Measurements from ENCODE around the gene PAK1IP1.
A peak's percentile ranks its signal among the peaks of the same experiment; 100 is the strongest.
"Not testable (repeated sequence)": the region's sequence is repeated elsewhere in the genome, so short reads cannot be mapped to it uniquely, and the experiment has no call there.

The PAK1IP1 gene

GRCh38 chr6:10695086-10695657, 400 bp downstream of the PAK1IP1 start:
- DNase-seq: no peak

GRCh38 chr6:10696655-10697054, 1.9 kb downstream of the PAK1IP1 start:
- DNase-seq: no peak

- DNase-seq: no peak
These were observed 19.2 kb downstream of the PAK1IP1 start for GRCh38 chr6:10713962-10714361.

- DNase-seq: no peak
These were observed 24.7 kb downstream of the PAK1IP1 start for GRCh38 chr6:10719296-10719963.

- DNase-seq: no peak
These were observed 25.1 kb downstream of the PAK1IP1 start for GRCh38 chr6:10719964-10720264.

GRCh38 chr6:10720265-10720959, 25.6 kb downstream of the PAK1IP1 start:
- peak; percentile 56 for DNase-seq

- DNase-seq: not testable (repeated sequence)
These were observed 26.4 kb downstream of the PAK1IP1 start for GRCh38 chr6:10720960-10721849.

GRCh38 chr6:10721850-10722569, 27.2 kb downstream of the PAK1IP1 start:
- no peak for DNase-seq

- DNase-seq: no peak
These were observed 27.7 kb downstream of the PAK1IP1 start for GRCh38 chr6:10722570-10722819.

- peak; percentile 73 for DNase-seq
These were observed 28.2 kb downstream of the PAK1IP1 start, which contains the start of gene TMEM14C for GRCh38 chr6:10722820-10723566. TMEM14C (plus strand) TSS chr6:10723070; CDS start chr6:10724614, 1,544 bp downstream.

- DNase-seq: no peak
These were observed 28.8 kb downstream of the PAK1IP1 start for GRCh38 chr6:10723567-10723881.

- DNase-seq: no peak
These were observed 30.3 kb downstream of the PAK1IP1 start for GRCh38 chr6:10725044-10725443.

- DNase-seq: no peak
These were observed 30.9 kb downstream of the PAK1IP1 start for GRCh38 chr6:10725716-10726115.

GRCh38 chr6:10730254-10730653, 35.5 kb downstream of the PAK1IP1 start:
- DNase-seq: no peak

- no peak for DNase-seq
These were observed 38.5 kb downstream of the PAK1IP1 start for GRCh38 chr6:10733151-10733715.

- no peak for DNase-seq
These were observed 39.1 kb downstream of the PAK1IP1 start for GRCh38 chr6:10733863-10734262.

GRCh38 chr6:10736731-10737130, 42.0 kb downstream of the PAK1IP1 start:
- no peak for DNase-seq

- DNase-seq: no peak
These were observed 45.3 kb downstream of the PAK1IP1 start for GRCh38 chr6:10740061-10740460.

GRCh38 chr6:10741643-10742042, 46.9 kb downstream of the PAK1IP1 start:
- not testable (repeated sequence) for DNase-seq

GRCh38 chr6:10742251-10742650, 47.5 kb downstream of the PAK1IP1 start:
- DNase-seq: no peak

- no peak for DNase-seq
These were observed 48.7 kb downstream of the PAK1IP1 start for GRCh38 chr6:10743515-10743914.

GRCh38 chr6:10745116-10745515, 50.3 kb downstream of the PAK1IP1 start:
- no peak for DNase-seq
